ENCODE results near the gene CRYBG1.

CRYBG1 gene

DNA sequence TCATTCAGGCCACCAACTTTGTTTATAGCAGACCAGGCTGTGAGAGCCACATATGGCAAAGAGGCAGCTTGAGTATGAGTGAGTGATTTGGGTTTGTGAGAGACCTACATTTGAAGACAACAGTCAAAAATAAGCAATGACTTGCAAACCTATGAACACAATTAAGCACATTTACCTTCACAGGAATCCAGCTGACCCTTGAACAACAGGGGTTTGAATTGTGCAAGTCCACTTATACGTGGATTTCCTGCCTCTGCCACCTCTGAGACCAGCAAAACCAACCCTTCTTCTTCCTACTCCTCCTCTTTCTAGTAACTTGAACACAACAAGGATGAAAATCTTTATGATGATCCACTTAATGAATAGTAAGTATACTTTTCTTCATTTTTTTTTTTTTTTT lies 258.7 kb downstream of the CRYBG1 start:
- Mint-ChIP-seq H3K4me1 (ENCODE audit: low read depth) (peaks cover 3% of the 10 kb centered on the region), H3K36me3 (ENCODE audit: low read depth) (peaks cover 27% of the 10 kb centered on the region), H3K27me3 (no peaks in the 10 kb centered on the region), H3K9me3 (no peaks in the 10 kb centered on the region), H3K4me3 (no peak overlapping the region), H3K27ac (no peak overlapping the region)

DNA sequence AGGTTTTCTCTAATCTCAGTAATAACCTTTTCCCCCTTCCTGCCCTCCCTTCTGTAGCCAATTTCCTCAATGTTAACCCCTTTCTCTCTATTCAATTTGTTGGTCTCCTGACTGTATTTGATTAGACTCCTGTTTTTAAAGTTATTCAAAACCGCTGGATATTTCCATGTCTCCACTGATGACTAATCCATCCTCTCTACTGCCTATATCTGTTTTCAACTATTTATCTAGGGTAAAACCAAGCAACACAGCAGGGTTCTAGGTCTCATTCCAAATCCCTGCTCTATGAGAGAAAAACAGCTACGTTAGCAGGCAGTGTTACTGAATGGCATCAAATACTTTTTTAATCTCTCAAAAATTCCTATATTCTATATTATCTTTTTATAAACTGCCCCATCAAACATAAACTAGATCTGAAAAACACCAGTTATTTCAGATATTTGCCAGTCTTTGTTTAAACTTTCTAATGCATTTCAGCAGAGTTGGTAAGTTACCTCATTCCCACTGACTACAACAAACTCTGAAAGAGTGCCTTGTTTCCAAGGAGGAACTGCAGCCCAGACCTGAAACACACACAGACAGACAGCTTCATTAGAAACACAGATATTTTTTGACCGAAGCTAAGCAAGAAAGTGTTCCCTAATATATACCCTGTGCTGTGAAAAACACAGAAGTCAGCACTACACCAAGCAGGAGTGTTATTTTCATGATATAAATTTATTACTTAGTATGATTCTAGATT lies 260.6 kb downstream of the CRYBG1 start:
- no peak overlapping the region for H3K4me3 Mint-ChIP-seq
- H3K4me1 Mint-ChIP-seq (ENCODE audit: low read depth) = peaks cover 4% of the 10 kb centered on the region
- H3K9me3 Mint-ChIP-seq = no peaks in the 10 kb centered on the region
- H3K36me3 Mint-ChIP-seq (ENCODE audit: low read depth) = peaks cover 24% of the 10 kb centered on the region
- H3K27ac Mint-ChIP-seq = no peak overlapping the region
- no peaks in the 10 kb centered on the region for H3K27me3 Mint-ChIP-seq
